A673 (cell line): ENCODE data around the gene CYTH3. TPM values are rescaled to one million over a fixed set of nuclear protein-coding genes. Genes with fewer than 3 reads are reported as not detected.

Source experiments
- BruUV-seq: library from RNA; stranded (reverse); fragments of 400-500 nt; replicated peaks from 2 replicates; lab custom pipeline; 2021; lab: Mats Ljungman, UMichigan
- CTCF ChIA-PET: fragments of 300-600 bp; sonication (Branson Sonifier 250); formaldehyde crosslinking; loops from one replicate; lab custom pipeline; 2022; ENCODE audit warnings: antibody characterized with exemption; lab: Charles Lee
- POLR2A ChIA-PET: fragments of 300-600 bp; sonication (Branson Sonifier 250); formaldehyde crosslinking; loops from one replicate; lab custom pipeline; 2022; ENCODE audit warnings: antibody characterized with exemption; ENCODE audit not compliant: low non-redundant PET; lab: Charles Lee
- DNase-seq: peaks from one replicate; pipeline ENCODE4 v3.0.0-alpha.2; 2015; ENCODE audit warnings: low spot score
- H3K27ac ChIP-seq: fragments of 200-600 bp; sonication (generic); 2 replicates; pipeline ENCODE4 v1.5.1; 2016; ENCODE audit warnings: mixed run types, low read depth, mild to moderate bottlenecking, mixed read lengths, antibody characterized with exemption, low read length; ENCODE audit not compliant: poor library complexity, severe bottlenecking
- H3K27me3 ChIP-seq: fragments of 200-600 bp; sonication (generic); replicated peaks from 2 replicates; pipeline ENCODE4 v1.6.1; 2017; ENCODE audit warnings: mixed run types, low read depth, mild to moderate bottlenecking, mixed read lengths, antibody characterized with exemption, low read length; ENCODE audit not compliant: insufficient read depth, poor library complexity
- H3K36me3 ChIP-seq: fragments of 200-600 bp; sonication (generic); 2 replicates; pipeline ENCODE4 v1.6.1; 2016; ENCODE audit warnings: mixed run types, mild to moderate bottlenecking, mixed read lengths, antibody characterized with exemption, low read length; ENCODE audit not compliant: insufficient read depth, poor library complexity, severe bottlenecking
- H3K4me1 ChIP-seq: fragments of 200-600 bp; sonication (generic); 2 replicates; pipeline ENCODE4 v1.6.1; 2017; ENCODE audit warnings: mixed run types, mild to moderate bottlenecking, mixed read lengths, antibody characterized with exemption, low read length; ENCODE audit not compliant: insufficient read depth, poor library complexity, severe bottlenecking
- H3K4me3 ChIP-seq: fragments of 200-600 bp; sonication (generic); 2 replicates; pipeline ENCODE4 v1.5.1; 2016; ENCODE audit warnings: low read depth, mixed run types, mild to moderate bottlenecking, mixed read lengths, low read length; ENCODE audit not compliant: poor library complexity, severe bottlenecking
- H3K9me3 ChIP-seq: fragments of 200-600 bp; sonication (generic); 2 replicates; pipeline ENCODE4 v1.6.1; 2016; ENCODE audit warnings: mixed run types, low read depth, mild to moderate bottlenecking, mixed read lengths, antibody characterized with exemption, low read length; ENCODE audit not compliant: poor library complexity, severe bottlenecking
- EZH2 ChIP-seq: fragments of 200-600 bp; sonication (generic); IDR thresholded peaks from 2 replicates; pipeline ENCODE4 v1.6.1; 2017; ENCODE audit warnings: borderline replicate concordance, low read depth, mild to moderate bottlenecking, mixed read lengths, antibody characterized with exemption, low read length; ENCODE audit not compliant: poor library complexity, severe bottlenecking
- intact Hi-C: fragments of 100-400 bp; cut with micrococcal nuclease; formaldehyde crosslinking; loops from one replicate; pipeline ENCODE4 v1.10.0; 2022; ENCODE audit not compliant: unreplicated experiment
- total RNA-seq: library from RNA; stranded (reverse); gene quantifications from 2 replicates; pipeline ENCODE4 v1.2.3, GENCODE V29; 2021
- TF ChIP-seq, protein P1 (sequence below): fragments of 300-800, 200-600 bp; sonication (generic); conservative IDR thresholded peaks from 2 replicates; pipeline ENCODE4 v1.5.1; 2017; ENCODE audit warnings: low read depth, mild to moderate bottlenecking, antibody characterized with exemption, low read length, moderate library complexity, mixed read lengths

The CYTH3 gene
- total RNA-seq, 1 experiment from 2014 or later = 20.2 TPM

DNA sequence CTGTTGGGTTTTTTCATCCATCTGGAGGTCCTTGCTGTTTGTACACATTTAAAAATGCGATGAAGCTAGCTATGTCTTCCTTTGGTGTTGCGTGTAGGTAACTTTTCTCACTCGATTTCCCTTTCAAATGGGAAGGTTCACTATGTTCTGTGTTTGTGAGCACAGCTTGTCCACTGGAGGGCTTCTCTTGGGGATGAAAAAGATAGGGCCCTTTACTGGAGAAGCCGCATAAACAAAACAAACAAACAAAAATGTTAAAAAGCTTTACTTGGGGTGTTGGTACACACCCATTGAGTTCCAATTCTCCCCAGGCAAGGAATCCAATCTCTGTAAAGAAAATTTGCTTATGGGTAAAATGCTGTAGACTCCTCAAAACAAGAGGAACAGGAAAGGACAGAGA is 23.4 kb downstream of the CYTH3 start:
- intact Hi-C loops = no loop called here
- TF ChIP-seq EZH2 = no peak
- TF ChIP-seq, protein P1, sequence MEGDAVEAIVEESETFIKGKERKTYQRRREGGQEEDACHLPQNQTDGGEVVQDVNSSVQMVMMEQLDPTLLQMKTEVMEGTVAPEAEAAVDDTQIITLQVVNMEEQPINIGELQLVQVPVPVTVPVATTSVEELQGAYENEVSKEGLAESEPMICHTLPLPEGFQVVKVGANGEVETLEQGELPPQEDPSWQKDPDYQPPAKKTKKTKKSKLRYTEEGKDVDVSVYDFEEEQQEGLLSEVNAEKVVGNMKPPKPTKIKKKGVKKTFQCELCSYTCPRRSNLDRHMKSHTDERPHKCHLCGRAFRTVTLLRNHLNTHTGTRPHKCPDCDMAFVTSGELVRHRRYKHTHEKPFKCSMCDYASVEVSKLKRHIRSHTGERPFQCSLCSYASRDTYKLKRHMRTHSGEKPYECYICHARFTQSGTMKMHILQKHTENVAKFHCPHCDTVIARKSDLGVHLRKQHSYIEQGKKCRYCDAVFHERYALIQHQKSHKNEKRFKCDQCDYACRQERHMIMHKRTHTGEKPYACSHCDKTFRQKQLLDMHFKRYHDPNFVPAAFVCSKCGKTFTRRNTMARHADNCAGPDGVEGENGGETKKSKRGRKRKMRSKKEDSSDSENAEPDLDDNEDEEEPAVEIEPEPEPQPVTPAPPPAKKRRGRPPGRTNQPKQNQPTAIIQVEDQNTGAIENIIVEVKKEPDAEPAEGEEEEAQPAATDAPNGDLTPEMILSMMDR = no peak; the same call in 1 of the 2 replicates
- H3K27me3 ChIP-seq = no peaks in the 10 kb centered on the region
- peaks cover 33% of the 10 kb centered on the region for H3K4me1 ChIP-seq
- no peak overlapping the region for H3K4me3 ChIP-seq
- POLR2A ChIA-PET = no interaction called here
- BruUV-seq = no TSS peak
- no peak overlapping the region for H3K27ac ChIP-seq
- H3K9me3 ChIP-seq = no peaks in the 10 kb centered on the region
- DNase-seq = no peak
- CTCF ChIA-PET = no interaction called here
- H3K36me3 ChIP-seq = no peaks in the 10 kb centered on the region

DNA sequence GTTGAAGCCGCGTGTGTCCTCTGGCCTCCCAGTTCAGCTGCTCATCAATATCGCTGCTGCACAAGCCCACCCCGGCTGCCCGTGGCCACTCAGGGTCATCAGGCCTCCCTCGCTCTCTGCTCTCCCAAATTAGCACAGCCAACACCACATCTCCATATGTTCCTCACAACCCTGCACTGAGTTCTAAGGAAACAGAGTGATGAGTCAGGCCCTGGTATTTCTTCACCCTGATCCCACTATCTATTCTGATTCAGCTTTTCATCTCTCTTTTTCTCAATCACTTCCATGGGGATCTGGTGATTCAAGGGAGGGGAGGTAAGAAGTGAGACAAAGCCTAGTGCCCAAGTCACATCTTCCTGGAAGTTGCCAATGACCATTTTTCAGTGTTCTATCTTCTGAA is 23.8 kb downstream of the CYTH3 start:
- Histone ChIP-seq H3K27ac (no peak overlapping the region), H3K4me3 (no peak overlapping the region), H3K36me3 (no peaks in the 10 kb centered on the region), H3K4me1 (peaks cover 33% of the 10 kb centered on the region), H3K27me3 (no peaks in the 10 kb centered on the region), H3K9me3 (no peaks in the 10 kb centered on the region)
- ChIA-PET POLR2A (no interaction called here), CTCF (no interaction called here)
- intact Hi-C loops = no loop called here
- DNase-seq = no peak
- BruUV-seq = no TSS peak
- TF ChIP-seq EZH2 = no peak
- TF ChIP-seq, protein P1 = no peak

DNA sequence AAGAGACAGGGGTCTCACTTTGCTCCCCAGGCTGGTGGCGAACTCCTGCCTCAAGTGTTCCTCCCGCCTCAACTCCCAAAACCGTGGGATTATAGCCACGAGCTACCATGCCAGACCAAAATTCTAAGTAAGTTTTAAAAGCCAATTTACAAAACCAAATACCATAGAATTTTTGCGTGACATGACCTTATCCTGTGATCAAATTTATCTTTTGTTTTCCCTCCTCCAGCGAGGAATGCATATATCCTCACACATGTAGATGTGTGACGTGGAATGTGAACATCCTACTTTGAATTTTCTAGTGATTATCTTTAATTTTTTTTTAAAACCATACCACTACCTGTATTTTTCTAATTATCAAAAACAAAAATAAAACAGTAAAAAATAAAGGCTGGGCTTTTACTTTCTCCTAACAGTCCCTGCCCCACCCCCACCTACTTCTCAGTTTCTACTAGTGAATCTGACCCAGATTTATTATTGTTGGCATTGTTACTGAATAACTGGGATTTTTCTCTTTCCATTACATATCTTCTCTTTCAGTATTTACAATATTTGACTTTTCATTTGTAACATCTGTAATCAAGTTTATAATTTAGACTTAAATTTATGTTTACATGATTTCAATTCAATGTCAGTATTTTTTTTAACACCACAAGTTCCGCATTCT is 26.0 kb downstream of the CYTH3 start:
- CTCF ChIA-PET = no interaction called here

More for the DNA sequence above, 26.0 kb downstream of the CYTH3 start:
- H3K27me3 ChIP-seq = no peaks in the 10 kb centered on the region
- no peak overlapping the region for H3K27ac ChIP-seq
- H3K36me3 ChIP-seq = no peaks in the 10 kb centered on the region
- H3K4me3 ChIP-seq = no peak overlapping the region
- H3K9me3 ChIP-seq = no peaks in the 10 kb centered on the region
- TF ChIP-seq, protein P1 = no peak
- TF ChIP-seq EZH2 = no peak
- intact Hi-C loops = no loop called here
- DNase-seq = no peak
- H3K4me1 ChIP-seq = peaks cover 15% of the 10 kb centered on the region
- POLR2A ChIA-PET = no interaction called here
- no TSS peak for BruUV-seq
